ENCODE measurements around the gene GADL1.

GADL1 gene

GRCh38 chr3:30761374-30761773, 133.1 kb downstream of the GADL1 start:
- no peak overlapping the region for H3K4me3 ChIP-seq (ENCODE audit: low read depth, low read length, poor library complexity, severe bottlenecking)
- no peaks in the 10 kb centered on the region for H3F3A ChIP-seq (ENCODE audit: insufficient read depth, low read length)
- no peaks in the 10 kb centered on the region for H3K9me2 ChIP-seq (ENCODE audit: low read depth, low read length)
- H4K20me1 ChIP-seq (ENCODE audit: insufficient read depth, low read length) = no peaks in the 10 kb centered on the region
- no peak for TF ChIP-seq EZH2 (IDR thresholded peaks at IDR 0.05; ENCODE audit: borderline replicate concordance, low read length)
- no peak for TF ChIP-seq CTCF (IDR thresholded peaks at IDR 0.05; ENCODE audit: low read length)
- no peak overlapping the region for H3K27ac ChIP-seq (ENCODE audit: low read depth, low read length, poor library complexity, severe bottlenecking)
- H3K27me3 ChIP-seq (ENCODE audit: insufficient read depth, low read length) = no peaks in the 10 kb centered on the region
- no peaks in the 10 kb centered on the region for H3K4me1 ChIP-seq (ENCODE audit: insufficient read depth, low read length, severe bottlenecking)
- no peaks in the 10 kb centered on the region for H3K79me2 ChIP-seq (ENCODE audit: insufficient read depth, low read length)
- no peak overlapping the region for H2AFZ ChIP-seq (ENCODE audit: low read length)
- H3K4me2 ChIP-seq (ENCODE audit: low read length) = no peak overlapping the region
- H3K9ac ChIP-seq (ENCODE audit: low read length) = no peak overlapping the region
- no peaks in the 10 kb centered on the region for H3K36me3 ChIP-seq (ENCODE audit: insufficient read depth, low read length)
- H3K9me3 ChIP-seq (ENCODE audit: low read length) = no peaks in the 10 kb centered on the region

- H4K20me1 ChIP-seq (ENCODE audit: insufficient read depth, low read length) = no peaks in the 10 kb centered on the region
- no peak for TF ChIP-seq EZH2 (IDR thresholded peaks at IDR 0.05; ENCODE audit: borderline replicate concordance, low read length)
- no peak for TF ChIP-seq CTCF (IDR thresholded peaks at IDR 0.05; ENCODE audit: low read length)
- H3K9me2 ChIP-seq (ENCODE audit: low read depth, low read length) = no peaks in the 10 kb centered on the region
- H3K4me2 ChIP-seq (ENCODE audit: low read length) = no peak overlapping the region
- H3K4me1 ChIP-seq (ENCODE audit: insufficient read depth, low read length, severe bottlenecking) = no peaks in the 10 kb centered on the region
- no peak overlapping the region for H3K4me3 ChIP-seq (ENCODE audit: low read depth, low read length, poor library complexity, severe bottlenecking)
- H3K9me3 ChIP-seq (ENCODE audit: low read length) = no peaks in the 10 kb centered on the region
- no peaks in the 10 kb centered on the region for H3K27me3 ChIP-seq (ENCODE audit: insufficient read depth, low read length)
- H3K36me3 ChIP-seq (ENCODE audit: insufficient read depth, low read length) = no peaks in the 10 kb centered on the region
- no peaks in the 10 kb centered on the region for H3F3A ChIP-seq (ENCODE audit: insufficient read depth, low read length)
- H2AFZ ChIP-seq (ENCODE audit: low read length) = no peak overlapping the region
- H3K9ac ChIP-seq (ENCODE audit: low read length) = no peak overlapping the region
- no peaks in the 10 kb centered on the region for H3K79me2 ChIP-seq (ENCODE audit: insufficient read depth, low read length)
- H3K27ac ChIP-seq (ENCODE audit: low read depth, low read length, poor library complexity, severe bottlenecking) = no peak overlapping the region
These were observed 133.7 kb downstream of the GADL1 start for GRCh38 chr3:30760737-30761136.

GRCh38 chr3:30760040-30760695, 134.3 kb downstream of the GADL1 start:
- Histone ChIP-seq H3K27me3 (ENCODE audit: insufficient read depth, low read length) (no peaks in the 10 kb centered on the region), H3K4me3 (ENCODE audit: low read depth, low read length, poor library complexity, severe bottlenecking) (no peak overlapping the region), H3F3A (ENCODE audit: insufficient read depth, low read length) (no peaks in the 10 kb centered on the region), H3K27ac (ENCODE audit: low read depth, low read length, poor library complexity, severe bottlenecking) (no peak overlapping the region), H4K20me1 (ENCODE audit: insufficient read depth, low read length) (no peaks in the 10 kb centered on the region), H3K36me3 (ENCODE audit: insufficient read depth, low read length) (no peaks in the 10 kb centered on the region), H3K9me2 (ENCODE audit: low read depth, low read length) (no peaks in the 10 kb centered on the region), H3K9ac (ENCODE audit: low read length) (no peak overlapping the region), H2AFZ (ENCODE audit: low read length) (no peak overlapping the region), H3K4me1 (ENCODE audit: insufficient read depth, low read length, severe bottlenecking) (no peaks in the 10 kb centered on the region), H3K9me3 (ENCODE audit: low read length) (no peaks in the 10 kb centered on the region), H3K4me2 (ENCODE audit: low read length) (no peak overlapping the region), H3K79me2 (ENCODE audit: insufficient read depth, low read length) (no peaks in the 10 kb centered on the region)
- TF ChIP-seq CTCF (IDR thresholded peaks at IDR 0.05; ENCODE audit: low read length) (no peak), EZH2 (IDR thresholded peaks at IDR 0.05; ENCODE audit: borderline replicate concordance, low read length) (no peak)

Data from OCI-LY1 (cell line).